T-helper 2 cell treated with Interferon-gamma antibody and Interleukin-4, amounts not matched to agents 100 ng/mL and 5 ng/mL, for 36 hours (primary cell): Measurements from ENCODE around the gene TSPEAR. TPM values are rescaled to one million over a fixed set of nuclear protein-coding genes. Genes with fewer than 3 reads are reported as not detected.

Experiments used
- intact Hi-C: fragments of 100-400 bp; cut with micrococcal nuclease; formaldehyde crosslinking; loops from one replicate; pipeline ENCODE4 v1.15.1; 2023
- total RNA-seq: library from RNA; stranded (reverse); gene quantifications from 2 replicates; pipeline ENCODE4 v1.2.3, GENCODE V29; 2022

TSPEAR gene
- not detected in 2 replicates for total RNA-seq

GRCh38 chr21:44711327-44712202 is at the start of gene TSPEAR:
TSPEAR (minus strand) TSS chr21:44711572; CDS start chr21:44711514, 58 bp downstream.
- intact Hi-C loops: no loop called here

DNA sequence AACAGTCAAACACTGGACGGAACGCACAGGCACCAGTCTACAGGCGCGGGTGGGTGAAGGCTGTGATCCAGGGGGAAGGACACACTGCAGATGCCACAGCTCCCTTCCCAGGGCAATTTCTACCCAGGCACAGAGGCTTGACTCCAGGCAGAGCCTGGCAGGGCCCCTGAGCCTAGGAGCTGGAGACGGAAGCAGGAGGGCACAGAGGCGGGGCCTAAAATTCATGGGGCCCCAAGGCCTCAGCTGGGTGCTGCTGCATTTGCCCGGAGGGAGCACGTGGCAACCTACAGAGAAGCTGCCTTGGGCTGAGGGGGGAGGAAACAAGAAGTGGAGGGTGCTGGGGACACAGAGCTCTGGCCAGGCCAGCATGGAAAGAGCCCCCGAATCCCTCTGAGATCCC is 49.0 kb upstream of the TSPEAR start:
- intact Hi-C loops: no loop called here

DNA sequence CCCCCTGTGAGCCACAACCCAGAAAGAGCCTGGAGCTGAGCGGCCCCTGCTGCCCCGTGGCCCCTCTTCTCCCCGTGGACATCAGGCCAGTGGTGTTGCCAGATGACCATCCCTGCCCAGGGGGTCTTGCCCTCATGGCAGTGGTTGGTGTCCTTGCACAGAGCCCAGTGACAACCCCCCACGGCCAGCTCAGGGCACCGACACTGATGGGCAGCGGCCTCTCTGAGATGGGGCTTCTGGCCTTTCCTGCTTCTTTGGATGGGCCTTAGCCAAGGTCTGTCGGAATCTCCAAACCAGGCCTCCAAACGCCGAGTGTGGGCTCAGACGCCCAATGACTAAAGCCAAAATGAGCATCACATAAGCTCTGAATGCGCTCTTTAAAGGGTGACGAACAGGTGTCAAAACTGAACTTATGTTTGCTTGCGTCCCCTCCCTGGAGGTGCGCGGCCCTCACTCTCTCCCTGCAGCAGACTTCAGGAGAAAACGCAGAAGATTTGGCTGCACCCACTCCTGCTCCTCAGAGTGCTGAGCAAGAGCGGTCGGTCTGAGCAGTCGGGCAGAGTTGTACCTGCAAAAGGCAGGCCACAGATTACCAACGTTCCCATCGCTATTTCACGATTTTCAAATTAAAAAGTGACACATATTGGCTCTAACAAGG is 48.4 kb upstream of the TSPEAR start:
- intact Hi-C loops: no loop called here

DNA sequence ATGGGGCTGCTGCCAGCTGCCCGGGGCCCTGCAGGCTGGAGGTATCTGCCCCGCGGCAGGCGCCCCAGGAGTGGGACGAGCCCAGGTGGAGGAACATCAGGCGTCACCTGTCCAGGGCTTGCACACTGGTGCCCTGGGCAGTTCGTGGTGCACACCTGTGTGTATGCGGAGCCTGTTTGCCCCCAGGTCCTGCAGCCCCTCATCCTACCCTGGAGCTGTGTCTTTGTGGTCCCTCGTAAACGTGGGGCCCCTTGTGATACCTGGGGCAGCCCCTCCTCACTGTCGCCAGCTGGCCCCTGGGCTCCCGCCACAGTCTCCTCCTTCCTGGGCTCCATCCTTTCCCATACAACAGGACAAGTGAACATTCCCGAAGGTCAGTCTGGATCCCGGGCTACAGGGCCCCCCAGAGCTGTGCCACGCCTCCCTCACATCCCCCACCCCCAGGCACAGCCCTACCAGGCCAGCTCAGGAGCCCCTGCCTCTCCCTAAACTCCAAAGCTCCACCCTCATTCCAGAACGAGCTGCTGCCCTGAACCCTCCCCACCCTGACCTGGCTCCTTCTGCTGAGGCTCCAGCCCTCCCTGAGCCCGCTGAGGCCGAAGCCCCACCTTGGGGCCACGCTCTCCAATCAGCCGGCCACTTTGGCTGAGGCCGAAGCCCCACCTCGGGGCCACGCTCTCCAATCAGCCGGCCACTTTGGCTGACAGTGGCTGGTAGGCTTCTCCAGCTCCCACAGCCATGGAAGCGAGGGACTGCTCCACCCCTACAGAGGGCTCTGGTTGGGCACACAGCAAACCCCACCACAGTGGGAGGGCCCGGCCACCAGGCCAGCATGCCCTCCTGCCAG is 47.6 kb upstream of the TSPEAR start:
- intact Hi-C loops: no loop called here

GRCh38 chr21:44758141-44758561 is 46.8 kb upstream of the TSPEAR start:
- intact Hi-C loops: no loop called here

DNA sequence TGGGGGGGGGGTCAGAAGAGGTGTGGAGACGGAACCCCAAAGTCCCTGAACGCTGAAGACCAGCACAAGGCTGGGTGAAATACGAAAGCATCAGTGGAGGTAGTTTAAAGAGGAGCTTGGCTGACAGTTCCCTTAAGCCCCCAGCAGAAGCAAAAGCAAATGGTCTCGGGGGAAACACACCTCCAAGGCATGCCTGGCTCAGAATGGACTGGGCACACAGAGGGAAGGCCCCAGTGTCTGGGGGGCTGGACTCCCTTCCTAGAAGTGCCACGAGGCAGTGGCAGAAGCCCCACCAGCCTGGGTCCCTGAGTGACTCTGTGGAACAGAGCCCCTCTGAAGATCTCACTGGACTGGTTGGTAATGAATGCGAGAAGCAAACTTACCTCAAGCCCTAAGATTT is 46.4 kb upstream of the TSPEAR start:
- intact Hi-C loops: no loop called here

GRCh38 chr21:44756423-44757185 is 45.2 kb upstream of the TSPEAR start:
- intact Hi-C loops: no loop called here

GRCh38 chr21:44755227-44755626 is 43.9 kb upstream of the TSPEAR start:
- intact Hi-C loops: no loop called here

DNA sequence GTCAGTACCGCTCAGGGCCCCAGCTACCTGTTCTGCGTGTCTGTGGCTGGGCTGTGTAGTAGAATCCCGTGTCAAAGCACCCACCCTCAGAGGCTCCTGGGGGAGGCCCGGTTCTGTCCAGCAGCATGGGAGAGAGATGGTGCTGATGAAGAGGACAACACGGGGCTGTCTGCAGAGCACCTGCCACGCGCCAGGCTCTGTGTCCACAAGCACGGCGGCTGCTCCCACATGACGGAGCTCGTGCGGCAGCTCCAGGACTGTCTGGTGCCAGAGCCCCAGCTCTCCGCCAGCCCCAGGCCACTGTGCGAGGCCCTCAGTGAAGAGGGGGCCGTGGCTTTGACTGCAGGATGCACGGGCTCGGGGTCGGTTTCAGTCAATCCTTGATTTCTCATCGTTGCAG is 42.0 kb upstream of the TSPEAR start:
- intact Hi-C loops: no loop called here

DNA sequence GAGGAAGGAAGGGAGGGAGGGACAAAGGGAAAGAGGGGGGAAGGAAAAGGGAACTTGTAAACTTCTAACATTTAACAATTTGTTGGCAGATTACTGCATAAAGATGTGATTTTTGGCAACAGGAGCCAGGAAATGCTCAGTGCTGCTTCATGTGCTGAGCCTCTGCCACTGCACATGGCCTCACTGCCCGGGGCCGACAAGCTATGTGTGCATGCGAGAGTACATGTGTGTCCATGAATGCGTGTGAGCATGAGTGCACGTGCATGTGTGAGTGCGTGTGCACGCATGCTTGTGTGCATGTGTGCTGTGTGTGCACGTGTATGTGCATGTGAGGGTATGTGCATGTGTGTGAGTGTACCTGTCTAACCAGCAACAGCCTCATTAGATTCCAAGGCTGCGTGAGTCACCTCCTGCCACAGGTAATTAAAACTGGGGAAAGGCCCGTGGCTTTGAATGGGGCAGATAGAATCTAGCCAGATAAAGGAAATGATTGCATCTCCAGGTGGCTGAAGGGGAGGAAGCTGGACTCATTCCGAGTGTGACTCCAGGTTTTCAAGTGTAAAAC is 41.4 kb upstream of the TSPEAR start:
- intact Hi-C loops: no loop called here

DNA sequence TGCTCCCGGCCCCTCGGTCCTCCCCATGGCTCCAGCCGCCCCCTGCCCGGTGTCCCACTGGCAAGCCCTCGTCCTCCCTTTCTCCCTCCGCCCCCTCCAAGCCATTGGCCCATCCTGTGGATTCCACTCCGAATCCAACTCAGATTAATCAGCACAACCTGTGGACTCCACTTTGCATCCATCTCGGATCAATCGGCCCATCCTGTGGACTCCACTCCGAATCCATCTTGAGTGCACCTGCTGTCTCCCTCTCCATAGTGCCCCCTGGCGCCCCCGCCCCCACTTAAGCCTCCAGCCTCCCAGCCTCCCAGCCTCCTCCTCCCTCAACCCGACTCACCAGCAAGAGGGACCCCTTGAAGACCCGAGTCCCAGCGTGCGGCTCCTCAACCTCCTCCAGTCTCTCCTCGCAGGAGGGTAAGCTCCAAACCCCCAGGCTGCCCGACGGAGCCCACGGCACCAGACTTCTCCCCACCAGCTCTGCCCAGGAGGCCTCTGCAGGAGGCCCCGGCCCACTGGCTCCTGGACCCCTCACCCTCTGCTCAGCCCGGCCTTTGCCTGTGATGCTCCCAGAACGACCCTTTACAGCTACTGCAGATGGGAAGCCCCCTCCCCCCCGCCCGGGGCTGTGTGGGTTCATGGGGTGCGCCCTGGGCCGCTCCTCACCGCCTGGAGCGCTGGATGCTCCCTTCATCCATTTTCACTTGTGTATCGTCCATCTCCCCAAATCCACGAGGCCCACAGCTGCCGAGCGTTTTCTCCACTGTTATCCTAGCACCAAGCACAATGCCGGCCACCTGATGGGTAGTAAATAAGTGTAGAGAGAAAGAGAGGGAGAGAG is 40.6 kb upstream of the TSPEAR start:
- intact Hi-C loops: no loop called here

DNA sequence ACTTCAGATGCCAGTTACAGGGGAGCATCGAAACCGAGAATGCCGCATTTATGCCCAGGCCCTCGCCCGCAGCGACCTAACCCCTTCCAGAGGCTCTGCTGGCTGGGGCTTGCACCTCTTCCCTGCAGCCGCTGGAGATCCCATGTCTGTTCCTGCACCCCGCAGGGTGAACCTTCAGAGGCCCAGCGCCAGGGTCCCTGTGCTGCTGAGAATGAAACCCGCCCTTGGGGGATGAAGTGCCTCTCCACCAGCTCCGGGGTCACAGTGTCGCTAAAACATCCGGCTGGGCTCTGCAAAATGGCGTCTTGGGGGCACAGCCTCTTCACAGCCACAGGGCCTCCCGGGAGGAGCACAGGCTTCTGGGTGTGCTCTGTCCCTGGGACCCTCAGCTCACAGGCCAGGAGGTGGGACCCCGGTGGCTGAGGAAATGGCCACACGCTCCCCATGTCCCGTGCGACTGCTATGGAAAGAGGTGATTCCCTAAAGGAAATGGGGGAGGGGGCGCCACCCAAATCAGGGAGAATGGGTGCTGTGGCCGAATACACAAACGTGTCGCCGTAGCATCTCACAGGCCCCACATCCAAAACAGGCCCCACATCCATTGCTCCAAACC is 39.9 kb upstream of the TSPEAR start:
- intact Hi-C loops: no loop called here

- intact Hi-C loops: no loop called here
Measured at GRCh38 chr21:44750675-44751025, 39.3 kb upstream of the TSPEAR start.

DNA sequence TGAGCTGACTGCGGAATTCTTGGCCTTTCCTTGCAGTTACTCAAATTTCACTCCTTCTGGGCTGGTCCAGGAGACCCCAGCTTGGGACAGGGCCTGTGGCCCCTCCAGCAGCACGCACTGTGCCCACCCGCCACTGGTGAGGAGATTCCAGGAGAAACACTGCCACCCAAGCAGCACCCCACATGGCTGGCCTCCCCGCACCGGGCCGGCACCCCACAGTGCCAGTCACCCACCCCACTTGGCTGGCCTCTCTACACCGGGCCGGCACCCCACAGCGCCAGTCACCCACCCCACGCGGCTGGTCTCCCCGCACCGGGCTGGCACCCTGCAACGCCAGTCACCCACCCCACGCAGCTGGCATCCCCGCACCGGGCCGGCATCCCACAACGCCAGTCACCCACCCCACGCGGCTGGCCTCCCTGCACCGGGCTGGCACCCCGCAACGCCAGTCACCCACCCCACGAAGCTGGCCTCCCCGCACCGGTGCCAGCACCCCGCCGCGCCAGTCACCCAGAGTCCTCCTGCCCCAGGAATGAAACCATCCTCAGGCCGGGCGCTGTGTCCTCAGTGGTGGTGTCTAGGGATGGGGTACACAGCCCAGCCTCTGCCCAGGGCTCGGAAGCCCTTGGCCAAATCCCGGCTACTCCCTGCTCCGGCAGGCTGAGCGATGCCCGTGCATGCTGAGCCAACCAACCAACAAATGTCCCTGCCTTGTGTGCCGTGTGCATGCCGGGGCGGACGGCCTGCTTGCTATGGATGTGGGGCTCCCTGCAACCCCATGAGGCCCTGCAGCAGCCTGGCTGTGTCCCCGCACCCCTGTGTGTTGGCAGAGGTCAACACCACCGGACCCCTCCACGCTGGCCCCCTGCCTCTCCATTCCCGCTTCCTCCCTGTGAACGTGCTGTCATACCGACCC is 38.6 kb upstream of the TSPEAR start:
- intact Hi-C loops: no loop called here

DNA sequence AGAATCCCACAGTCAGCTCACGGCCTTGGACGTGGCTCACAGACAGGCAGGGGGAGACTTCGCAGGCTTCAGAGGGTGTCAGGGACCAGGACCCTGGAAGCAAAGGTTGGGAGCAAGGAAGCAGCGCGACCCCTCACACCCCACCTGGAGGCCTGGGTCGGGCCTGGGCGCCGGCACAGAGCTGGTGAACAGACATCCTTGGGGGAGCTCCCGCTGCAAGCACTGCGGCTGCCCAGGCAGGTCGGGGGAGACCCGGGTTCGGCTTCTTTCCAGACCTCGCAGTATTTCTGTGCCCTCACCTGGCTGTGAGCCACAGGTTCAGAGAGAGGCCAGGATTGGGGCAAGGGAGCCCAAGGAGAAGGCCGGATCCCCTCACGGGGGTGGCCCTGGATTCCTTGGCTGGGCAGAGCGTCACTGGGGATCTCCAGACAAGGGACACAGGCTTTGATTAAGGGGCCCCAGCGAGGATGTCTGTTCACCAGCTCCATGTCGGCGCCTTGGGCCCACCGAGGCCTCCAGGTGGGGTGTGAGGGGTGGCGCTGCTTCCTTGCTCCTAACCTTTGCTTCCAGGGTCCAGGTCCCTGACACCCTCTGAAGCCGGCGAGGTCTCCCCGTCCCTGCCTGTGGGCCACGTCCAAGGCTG is 37.9 kb upstream of the TSPEAR start:
- intact Hi-C loops: no loop called here

- intact Hi-C loops: no loop called here
Measured at GRCh38 chr21:44748621-44749020, 37.2 kb upstream of the TSPEAR start.

- intact Hi-C loops: loop anchor here (2.0 kb wide), 1 partner anchor 232 kb away; no protein-coding TSS in a partner anchor
Measured at GRCh38 chr21:44742418-44743153, 31.2 kb upstream of the TSPEAR start.
